CD4-positive, alpha-beta T cell treated with Interleukin-17A for 4 hours (primary cell): ENCODE measurements around the gene FIBCD1.

Experiments used
- DNase-seq: peaks from one replicate; pipeline ENCODE4 v3.0.0-alpha.2; 2020; ENCODE audit warnings: mixed read lengths

The FIBCD1 gene

DNA sequence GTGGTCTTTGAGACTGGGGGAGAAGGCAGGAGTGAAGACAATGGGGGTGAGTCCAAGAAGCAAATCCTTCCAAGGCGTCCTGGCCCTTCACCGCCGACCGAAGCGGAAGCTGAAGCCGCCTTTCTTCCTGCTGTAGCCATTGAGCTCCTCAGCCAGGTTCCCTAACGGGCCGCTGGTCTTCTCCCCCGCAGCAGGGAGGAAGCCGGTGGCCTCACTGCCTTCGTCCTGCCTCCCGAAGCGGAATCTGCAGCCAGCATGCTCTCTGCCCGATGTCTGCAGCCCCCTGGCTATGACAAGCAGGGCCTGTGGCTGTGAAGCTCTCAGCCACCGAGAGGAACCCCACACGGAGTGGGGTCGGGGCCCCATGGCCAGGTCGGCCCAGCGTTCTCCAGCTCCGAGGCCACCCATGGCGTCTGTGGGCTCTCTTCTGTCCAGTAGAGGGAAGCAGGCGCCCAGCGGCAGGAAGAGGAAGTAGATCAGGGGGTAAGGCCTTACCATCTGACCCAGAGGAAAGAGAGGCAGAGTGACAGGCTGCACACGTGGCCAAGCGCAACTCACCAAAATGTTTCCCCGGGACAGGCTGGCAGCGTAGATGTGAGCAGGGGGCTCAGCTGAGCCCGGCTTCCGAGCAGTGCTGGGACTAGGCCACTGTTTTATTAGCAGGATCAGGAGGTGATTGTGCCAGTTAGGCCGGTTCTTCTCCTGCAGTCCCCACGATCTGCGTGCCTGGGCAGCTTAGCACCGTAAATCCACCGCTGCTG, 45.5 kb downstream of the FIBCD1 start:
- DNase-seq = no peak

DNA sequence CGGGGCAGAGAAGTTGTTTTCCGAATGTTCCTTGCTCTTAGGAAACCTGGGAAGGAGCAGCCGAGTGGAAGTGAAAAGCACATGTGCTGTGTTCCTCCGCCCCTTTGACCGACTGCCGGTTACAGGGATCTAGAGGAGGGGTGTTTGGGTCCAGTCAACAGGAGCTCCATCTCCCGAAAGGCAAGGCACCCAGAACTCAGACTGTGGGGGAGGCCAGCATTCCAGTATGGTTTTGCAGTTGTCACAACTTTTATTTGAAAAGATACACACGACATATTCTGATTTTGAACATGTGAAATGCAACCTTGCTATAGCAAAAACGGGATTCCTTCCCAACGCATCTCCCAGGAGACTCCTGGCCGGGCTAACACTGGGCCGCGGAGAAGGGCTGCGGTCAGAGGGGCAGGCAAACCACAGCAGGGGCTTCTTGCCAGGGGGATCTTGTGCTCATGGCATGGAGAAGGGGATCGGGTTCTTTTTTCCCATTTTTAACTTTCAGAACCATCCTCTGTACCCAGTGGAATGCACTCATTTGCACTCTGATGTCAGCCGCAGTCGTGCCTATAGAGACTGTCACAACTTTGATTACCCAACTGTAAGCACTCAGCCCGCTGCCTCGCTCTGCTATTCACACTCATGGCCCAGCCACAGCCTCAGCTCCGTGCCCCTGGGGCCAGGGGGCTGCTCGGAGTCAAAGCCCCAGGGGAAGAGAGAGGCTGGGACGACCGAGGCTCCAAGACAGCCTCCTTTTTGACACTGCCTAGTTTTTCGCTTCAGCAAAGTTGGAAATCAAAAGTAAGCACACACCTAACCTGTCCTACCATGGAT, 46.4 kb downstream of the FIBCD1 start:
- no peak for DNase-seq

DNA sequence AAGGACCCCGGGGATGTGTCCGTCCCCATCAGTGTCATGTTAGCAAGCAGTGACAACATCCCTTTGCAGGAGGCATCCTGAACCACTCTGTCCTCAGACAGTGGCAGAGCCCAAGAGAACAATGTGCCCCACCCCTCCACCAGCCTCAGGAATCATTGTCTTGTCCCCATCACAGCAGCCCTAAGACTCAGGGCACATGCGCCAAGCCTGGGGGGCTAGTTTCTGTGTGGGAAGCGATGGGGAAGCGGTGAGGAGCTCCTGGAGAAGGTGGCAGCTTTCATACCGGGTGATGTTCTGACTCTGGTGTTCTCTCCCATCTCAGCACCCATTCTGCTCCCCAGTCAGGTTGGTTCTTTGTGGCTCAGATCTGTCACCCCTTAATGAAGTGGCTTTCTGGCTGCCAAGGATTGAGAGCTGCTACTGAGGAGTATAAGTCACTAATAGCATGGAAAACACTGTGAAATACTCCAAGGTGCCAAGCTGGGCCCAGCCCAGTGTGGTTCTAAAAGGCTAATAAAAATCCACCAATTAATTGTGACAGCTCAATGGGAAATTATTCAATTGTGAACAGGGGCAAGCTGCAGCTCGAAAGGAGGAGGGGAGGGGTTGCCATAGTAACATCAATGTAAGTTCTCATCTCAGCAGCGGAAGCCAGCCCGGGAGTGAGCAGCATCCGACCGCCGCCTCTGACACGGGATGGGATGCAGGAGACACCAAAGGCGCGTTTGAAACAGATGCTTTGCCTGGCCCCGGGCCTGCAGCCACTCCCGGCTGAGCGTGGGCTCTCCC, 47.2 kb downstream of the FIBCD1 start:
- DNase-seq = no peak

GRCh38 chr9:130890870-130891687, 48.0 kb downstream of the FIBCD1 start:
- DNase-seq = no peak

DNA sequence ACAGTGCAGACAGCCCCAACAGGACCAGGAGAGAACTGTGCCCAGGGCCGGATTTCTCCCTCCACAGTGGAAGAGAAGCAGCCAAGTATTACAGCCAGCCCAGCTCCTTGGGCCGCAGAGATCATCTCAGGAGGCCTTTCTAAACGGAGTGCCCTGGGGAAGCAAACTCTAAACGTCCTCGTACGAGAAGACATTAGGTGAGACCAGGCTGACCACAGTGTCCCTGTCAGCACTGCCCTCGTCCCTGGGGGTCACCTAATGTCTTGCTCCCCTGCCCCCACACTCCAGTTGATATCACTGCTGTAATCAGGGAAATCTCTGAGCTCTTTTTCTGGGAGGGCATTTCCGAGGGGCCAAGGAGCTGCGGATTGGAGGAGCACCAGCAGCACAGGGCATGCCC, 48.9 kb downstream of the FIBCD1 start:
- DNase-seq = no peak

- no peak for DNase-seq
Observed at GRCh38 chr9:130888146-130888885, 50.7 kb downstream of the FIBCD1 start.

DNA sequence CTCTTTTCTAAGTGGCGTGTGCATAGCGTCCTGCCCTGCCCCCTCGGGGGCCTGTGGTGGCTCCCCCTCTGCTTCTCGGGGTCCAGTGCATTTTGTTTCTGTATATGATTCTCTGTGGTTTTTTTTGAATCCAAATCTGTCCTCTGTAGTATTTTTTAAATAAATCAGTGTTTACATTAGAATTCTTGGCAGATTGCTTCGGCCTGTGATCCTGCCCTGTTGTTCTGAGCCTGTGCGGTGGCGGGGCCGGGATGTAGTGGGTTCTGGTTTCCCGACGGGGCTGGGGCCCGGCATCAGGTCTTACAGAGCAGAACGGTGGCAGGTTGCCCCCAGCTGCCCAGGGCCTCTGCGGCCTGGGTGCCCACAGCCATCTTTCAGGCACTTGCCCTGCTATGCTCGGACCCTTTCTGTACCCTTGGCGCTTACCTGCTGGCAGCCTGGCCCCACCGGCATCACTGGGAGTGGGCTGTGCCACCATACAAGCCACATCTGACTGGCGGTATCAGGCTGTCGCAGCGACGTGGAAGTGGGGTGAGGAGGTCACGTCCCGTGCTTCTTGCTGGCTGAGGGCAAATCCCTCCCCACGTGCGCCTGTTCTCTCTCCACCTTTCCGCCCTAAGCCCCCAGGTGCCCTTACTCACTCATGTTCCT, 51.4 kb downstream of the FIBCD1 start:
- DNase-seq = no peak

- DNase-seq = no peak
Observed at GRCh38 chr9:130886981-130887380, 52.1 kb downstream of the FIBCD1 start.

DNA sequence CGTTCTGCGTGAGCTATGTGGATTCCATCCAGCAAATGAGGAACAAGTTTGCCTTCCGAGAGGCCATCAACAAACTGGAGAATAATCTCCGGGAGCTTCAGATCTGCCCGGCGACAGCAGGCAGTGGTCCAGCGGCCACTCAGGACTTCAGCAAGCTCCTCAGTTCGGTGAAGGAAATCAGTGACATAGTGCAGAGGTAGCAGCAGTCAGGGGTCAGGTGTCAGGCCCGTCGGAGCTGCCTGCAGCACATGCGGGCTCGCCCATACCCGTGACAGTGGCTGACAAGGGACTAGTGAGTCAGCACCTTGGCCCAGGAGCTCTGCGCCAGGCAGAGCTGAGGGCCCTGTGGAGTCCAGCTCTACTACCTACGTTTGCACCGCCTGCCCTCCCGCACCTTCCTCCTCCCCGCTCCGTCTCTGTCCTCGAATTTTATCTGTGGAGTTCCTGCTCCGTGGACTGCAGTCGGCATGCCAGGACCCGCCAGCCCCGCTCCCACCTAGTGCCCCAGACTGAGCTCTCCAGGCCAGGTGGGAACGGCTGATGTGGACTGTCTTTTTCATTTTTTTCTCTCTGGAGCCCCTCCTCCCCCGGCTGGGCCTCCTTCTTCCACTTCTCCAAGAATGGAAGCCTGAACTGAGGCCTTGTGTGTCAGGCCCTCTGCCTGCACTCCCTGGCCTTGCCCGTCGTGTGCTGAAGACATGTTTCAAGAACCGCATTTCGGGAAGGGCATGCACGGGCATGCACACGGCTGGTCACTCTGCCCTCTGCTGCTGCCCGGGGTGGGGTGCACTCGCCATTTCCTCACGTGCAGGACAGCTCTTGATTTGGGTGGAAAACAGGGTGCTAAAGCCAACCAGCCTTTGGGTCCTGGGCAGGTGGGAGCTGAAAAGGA, 53.3 kb downstream of the FIBCD1 start:
- no peak for DNase-seq

DNA sequence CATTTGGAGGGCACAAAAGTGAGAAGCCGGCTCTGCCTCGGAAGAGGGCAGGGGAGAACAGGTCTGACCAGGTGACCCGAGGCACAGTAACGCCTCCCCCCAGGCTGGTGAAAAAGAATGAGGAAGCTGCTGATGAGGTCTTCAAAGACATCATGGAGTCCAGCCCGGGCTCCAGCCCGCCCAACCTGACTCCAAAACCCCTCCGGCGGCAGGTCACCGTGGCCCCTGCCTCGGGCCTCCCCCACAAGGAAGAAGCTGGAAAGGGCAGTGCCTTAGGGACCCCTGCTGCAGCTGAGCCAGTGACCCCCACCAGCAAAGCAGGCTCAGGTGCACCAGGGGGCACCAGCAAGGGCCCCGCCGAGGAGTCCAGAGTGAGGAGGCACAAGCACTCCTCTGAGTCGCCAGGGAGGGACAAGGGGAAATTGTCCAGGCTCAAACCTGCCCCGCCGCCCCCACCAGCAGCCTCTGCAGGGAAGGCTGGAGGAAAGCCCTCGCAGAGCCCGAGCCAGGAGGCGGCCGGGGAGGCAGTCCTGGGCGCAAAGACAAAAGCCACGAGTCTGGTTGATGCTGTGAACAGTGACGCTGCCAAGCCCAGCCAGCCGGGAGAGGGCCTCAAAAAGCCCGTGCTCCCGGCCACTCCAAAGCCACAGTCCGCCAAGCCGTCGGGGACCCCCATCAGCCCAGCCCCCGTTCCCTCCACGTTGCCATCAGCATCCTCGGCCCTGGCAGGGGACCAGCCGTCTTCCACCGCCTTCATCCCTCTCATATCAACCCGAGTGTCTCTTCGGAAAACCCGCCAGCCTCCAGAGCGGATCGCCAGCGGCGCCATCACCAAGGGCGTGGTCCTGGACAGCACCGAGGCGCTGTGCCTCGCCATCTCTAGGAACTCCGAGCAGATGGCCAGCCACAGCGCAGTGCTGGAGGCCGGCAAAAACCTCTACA, 54.2 kb downstream of the FIBCD1 start:
- DNase-seq = no peak

GRCh38 chr9:130884111-130884531, 54.9 kb downstream of the FIBCD1 start:
- DNase-seq = no peak

- DNase-seq = no peak
Observed at GRCh38 chr9:130883479-130883878, 55.6 kb downstream of the FIBCD1 start.

DNA sequence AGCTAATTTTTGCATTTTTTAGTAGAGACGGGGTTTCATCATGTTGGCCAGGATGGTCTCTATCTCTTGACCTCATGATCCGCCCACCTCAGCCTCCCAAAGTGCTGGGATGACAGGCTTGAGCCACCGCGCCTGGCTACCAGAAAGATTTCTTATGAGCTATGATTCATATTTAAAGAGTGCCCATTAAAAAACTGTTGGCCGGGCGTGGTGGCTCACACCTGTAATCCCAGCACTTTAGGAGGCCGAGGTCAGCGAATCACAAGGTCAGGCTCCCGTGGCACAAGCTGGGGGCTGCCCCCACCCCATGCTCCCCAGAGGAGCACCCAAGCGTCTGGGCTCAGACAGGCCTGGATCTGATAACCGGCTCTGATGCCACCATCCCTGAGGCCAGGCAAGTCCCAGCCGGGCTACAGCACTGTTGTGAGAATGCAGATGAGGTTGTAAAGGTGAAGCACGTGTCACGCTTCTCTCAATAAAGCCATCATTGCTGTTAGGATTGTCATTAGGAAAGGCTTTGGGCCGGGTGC, 56.3 kb downstream of the FIBCD1 start:
- DNase-seq = no peak

DNA sequence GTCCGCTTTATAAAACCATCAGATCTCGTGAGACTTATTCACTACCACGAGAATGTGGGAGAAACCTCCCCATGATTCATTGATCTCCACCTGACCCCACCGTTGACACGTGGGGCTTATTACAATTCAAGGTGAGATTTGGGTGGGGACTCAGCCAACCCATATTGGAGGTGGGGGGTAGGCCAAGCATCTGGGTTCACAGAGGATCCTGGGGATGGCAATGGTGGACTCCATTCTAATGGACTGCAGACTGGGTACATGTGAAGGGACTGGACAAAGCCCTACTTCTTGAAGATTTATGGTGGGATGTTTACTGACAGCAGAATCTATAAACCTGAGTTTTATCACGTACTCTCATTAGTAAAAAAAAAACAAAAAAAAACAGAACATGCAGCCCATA, 57.5 kb downstream of the FIBCD1 start:
- DNase-seq = no peak

DNA sequence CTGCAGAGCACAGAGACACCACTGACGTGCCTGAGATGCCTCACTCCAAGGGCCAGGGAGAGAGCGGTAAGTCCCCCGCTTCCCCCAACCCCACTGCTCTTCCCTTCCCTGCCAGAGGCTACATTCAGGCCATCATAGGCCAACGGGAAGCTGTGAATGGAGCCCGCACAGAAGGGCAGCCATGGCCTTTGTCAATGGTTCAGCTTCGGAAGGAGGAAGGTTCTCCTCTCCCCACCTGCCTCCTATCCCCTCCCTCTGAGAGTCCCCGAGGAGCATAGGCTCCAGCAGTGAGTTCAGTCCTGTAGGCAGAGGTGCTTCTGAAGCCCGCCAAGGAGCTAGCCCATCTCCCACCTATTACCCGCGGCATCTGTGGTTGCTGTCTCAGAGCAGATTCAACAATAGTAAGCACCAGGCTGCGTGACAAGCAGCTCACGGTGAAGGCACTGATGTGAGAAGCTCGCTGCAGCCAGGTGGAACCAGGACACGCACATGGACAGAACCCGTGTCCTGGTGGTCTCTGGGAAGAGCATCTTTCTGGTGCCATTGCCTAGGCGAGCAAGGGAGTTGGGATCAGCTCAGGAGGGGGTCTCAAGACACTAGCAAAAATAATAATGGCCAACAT, 58.3 kb downstream of the FIBCD1 start:
- no peak for DNase-seq

DNA sequence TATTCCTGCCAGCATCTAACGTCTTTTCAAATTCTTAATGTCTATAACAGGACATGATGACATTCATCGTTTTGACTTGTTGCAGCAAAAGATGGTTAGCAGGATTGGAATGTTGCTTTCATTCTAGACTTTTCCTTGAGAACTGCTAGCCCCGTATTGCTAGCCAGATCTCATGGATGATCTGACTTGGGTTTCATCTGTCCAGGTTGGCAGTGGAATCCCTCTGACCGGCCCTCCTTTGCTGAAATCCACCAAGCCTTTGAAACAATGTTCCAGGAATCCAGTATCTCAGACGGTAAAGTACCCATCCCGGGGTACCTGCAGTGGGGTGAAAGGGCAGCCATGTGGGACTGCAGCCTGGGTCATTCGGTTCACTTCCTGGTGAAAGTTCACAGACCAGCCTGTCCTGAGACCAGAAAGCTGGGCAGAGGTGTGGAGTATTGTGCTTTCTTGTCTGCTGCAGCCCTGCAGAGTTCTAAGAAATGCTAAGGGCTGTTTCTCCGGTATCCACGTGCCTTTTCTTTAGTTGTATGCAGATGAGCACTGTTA, 59.1 kb downstream of the FIBCD1 start:
- no peak for DNase-seq

DNA sequence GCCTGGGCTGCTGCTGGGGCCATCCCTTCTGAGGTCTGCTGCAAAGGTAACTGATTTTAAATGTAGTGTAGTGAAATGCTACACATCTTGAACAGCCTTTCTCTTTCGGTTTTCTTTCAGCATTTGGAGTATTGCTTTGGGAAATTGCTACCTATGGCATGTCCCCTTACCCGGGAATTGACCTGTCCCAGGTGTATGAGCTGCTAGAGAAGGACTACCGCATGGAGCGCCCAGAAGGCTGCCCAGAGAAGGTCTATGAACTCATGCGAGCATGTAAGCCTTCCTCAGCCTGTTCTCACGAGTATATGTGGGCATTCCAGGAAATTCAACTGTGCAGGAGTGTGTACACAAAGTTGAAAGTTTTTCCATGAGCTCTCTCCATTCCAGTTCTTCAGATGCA, 60.8 kb downstream of the FIBCD1 start:
- no peak for DNase-seq

GRCh38 chr9:130877300-130877699, 61.7 kb downstream of the FIBCD1 start:
- DNase-seq = no peak
